HEK293T (cell line): ENCODE measurements around the gene MROH8.

Experiments
- FOXA1 ChIP-seq: fragments of 450-650 bp; IDR thresholded peaks from 2 replicates; pipeline ENCODE4 v1.6.1; 2016; ENCODE audit warnings: mild to moderate bottlenecking
- FOXK2 ChIP-seq: fragments of 450-650 bp; IDR thresholded peaks from 2 replicates; pipeline ENCODE4 v1.6.1; 2016; ENCODE audit warnings: mild to moderate bottlenecking
- FOXM1 ChIP-seq: fragments of 450-650 bp; IDR thresholded peaks from 2 replicates; pipeline ENCODE4 v1.6.1; 2017; ENCODE audit warnings: mild to moderate bottlenecking, borderline replicate concordance
- PKNOX1 ChIP-seq: fragments of 450-650 bp; IDR thresholded peaks from 2 replicates; pipeline ENCODE4 v1.6.1; 2016
- SP1 ChIP-seq: fragments of 450-650 bp; IDR thresholded peaks from 2 replicates; pipeline ENCODE4 v1.6.1; 2017
- SUZ12 ChIP-seq: fragments of 450-650 bp; IDR thresholded peaks from 2 replicates; pipeline ENCODE4 v1.6.1; 2016; ENCODE audit warnings: mild to moderate bottlenecking
- TARDBP ChIP-seq: fragments of 450-650 bp; IDR thresholded peaks from 2 replicates; pipeline ENCODE4 v1.6.1; 2016

GRCh38 chr20:37189416-37190016 lies 10.2 kb upstream of the MROH8 start:
- TF ChIP-seq FOXM1 (no peak), TARDBP (no peak), SUZ12 (no peak), FOXA1 (no peak), PKNOX1 (no peak), FOXK2 (no peak), SP1 (no peak)
